Esophagus squamous epithelium (tissue), 4 donors: Measurements from ENCODE around the gene ZNF556.

Experiments
- POLR2A ChIP-seq, 4 donors: fragments of 450-650 bp; IDR thresholded peaks; one replicate each; pipeline ENCODE4 v1.6.1; 2017; ENCODE audit warnings: antibody characterized with exemption in 4 of 4, mild to moderate bottlenecking in 4 of 4, moderate library complexity in 3 of 4
- TF ChIP-seq, protein P1 (sequence below), 6 experiments: fragments of 450-650 bp in 4 of 6; fragments of 200-600 bp in 2 of 6; sonication (generic) in 2 of 6; IDR thresholded peaks; one replicate each; pipeline ENCODE4 v1.5.1; 2016 to 2019; ENCODE audit warnings: antibody characterized with exemption in 6 of 6, mild to moderate bottlenecking in 4 of 6, moderate library complexity in 4 of 6

- TF ChIP-seq, protein P1, sequence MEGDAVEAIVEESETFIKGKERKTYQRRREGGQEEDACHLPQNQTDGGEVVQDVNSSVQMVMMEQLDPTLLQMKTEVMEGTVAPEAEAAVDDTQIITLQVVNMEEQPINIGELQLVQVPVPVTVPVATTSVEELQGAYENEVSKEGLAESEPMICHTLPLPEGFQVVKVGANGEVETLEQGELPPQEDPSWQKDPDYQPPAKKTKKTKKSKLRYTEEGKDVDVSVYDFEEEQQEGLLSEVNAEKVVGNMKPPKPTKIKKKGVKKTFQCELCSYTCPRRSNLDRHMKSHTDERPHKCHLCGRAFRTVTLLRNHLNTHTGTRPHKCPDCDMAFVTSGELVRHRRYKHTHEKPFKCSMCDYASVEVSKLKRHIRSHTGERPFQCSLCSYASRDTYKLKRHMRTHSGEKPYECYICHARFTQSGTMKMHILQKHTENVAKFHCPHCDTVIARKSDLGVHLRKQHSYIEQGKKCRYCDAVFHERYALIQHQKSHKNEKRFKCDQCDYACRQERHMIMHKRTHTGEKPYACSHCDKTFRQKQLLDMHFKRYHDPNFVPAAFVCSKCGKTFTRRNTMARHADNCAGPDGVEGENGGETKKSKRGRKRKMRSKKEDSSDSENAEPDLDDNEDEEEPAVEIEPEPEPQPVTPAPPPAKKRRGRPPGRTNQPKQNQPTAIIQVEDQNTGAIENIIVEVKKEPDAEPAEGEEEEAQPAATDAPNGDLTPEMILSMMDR (IDR thresholded peaks at IDR 0.05) = no peak
- no peak for TF ChIP-seq POLR2A (IDR thresholded peaks at IDR 0.05)
Observed at GRCh38 chr19:2877398-2878331, 10.5 kb downstream of the ZNF556 start.
